ENCODE data around the gene MRPL58. TPM values are rescaled to one million over a fixed set of nuclear protein-coding genes. Genes with fewer than 3 reads are reported as not detected.

The MRPL58 gene
- total RNA-seq, 1 donor from 2014 or later, result 26.8 TPM

DNA sequence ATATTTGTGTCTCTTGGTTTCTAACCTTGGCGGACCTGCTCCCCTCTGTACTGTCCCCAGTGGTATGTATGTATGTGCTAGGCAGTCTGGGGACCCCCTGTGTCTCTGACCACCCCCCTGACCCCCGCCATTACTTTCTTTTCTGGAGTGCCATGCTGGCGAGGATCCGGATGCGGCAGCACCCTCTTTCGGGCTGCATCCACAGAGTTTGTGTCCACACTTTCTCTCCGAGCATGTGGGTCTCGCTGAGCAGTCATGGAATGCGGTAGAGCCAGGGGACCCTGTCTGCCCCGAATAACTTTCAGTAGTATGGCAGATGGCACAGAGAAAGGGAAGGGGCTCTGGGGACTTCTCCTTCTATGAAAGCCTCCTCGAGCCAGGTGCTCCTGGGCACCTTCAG lies 51.6 kb downstream of the MRPL58 start:
- H3K9me3 Mint-ChIP-seq (ENCODE audit: low read depth), result no peaks in the 10 kb centered on the region
- no peak overlapping the region for H3K4me3 Mint-ChIP-seq (ENCODE audit: low read depth)

DNA sequence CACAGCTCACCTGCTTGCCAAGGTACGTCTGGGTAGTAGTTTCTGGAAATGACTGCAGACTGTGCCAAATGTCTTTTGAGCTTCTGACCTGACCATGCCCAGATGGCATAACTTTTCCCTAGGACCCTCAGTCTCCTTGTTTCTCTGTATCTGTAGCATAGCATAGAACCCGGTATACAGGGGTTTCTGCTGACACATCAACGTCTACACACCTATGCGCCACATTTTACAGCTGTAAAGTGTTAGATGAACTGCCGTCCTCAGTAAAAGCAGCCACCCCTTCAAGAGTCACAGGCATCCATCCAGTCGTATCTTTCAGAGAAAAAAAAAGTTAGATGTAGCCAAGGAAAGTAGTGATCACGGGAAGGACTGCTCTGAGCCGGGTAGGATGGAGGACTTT lies 52.0 kb downstream of the MRPL58 start:
- Mint-ChIP-seq H3K27ac (no peak overlapping the region), H3K4me3 (ENCODE audit: low read depth) (no peak overlapping the region), H3K36me3 (ENCODE audit: insufficient read depth) (peaks cover 15% of the 10 kb centered on the region), H3K4me1 (ENCODE audit: low read depth) (no peaks in the 10 kb centered on the region), H3K9me3 (ENCODE audit: low read depth) (no peaks in the 10 kb centered on the region), H3K27me3 (no peaks in the 10 kb centered on the region)
- no peak for DNase-seq (ENCODE audit: low spot score, unreplicated experiment)
- TF ChIP-seq, protein P1, sequence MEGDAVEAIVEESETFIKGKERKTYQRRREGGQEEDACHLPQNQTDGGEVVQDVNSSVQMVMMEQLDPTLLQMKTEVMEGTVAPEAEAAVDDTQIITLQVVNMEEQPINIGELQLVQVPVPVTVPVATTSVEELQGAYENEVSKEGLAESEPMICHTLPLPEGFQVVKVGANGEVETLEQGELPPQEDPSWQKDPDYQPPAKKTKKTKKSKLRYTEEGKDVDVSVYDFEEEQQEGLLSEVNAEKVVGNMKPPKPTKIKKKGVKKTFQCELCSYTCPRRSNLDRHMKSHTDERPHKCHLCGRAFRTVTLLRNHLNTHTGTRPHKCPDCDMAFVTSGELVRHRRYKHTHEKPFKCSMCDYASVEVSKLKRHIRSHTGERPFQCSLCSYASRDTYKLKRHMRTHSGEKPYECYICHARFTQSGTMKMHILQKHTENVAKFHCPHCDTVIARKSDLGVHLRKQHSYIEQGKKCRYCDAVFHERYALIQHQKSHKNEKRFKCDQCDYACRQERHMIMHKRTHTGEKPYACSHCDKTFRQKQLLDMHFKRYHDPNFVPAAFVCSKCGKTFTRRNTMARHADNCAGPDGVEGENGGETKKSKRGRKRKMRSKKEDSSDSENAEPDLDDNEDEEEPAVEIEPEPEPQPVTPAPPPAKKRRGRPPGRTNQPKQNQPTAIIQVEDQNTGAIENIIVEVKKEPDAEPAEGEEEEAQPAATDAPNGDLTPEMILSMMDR (IDR thresholded peaks at IDR 0.05; ENCODE audit: unreplicated experiment), result no peak

More for the DNA sequence above, 51.6 kb downstream of the MRPL58 start:
- Mint-ChIP-seq H3K4me1 (ENCODE audit: low read depth) (no peaks in the 10 kb centered on the region), H3K36me3 (ENCODE audit: insufficient read depth) (peaks cover 16% of the 10 kb centered on the region), H3K27ac (no peak overlapping the region), H3K27me3 (no peaks in the 10 kb centered on the region)
- no peak for DNase-seq (ENCODE audit: low spot score, unreplicated experiment)
- TF ChIP-seq, protein P1 (IDR thresholded peaks at IDR 0.05; ENCODE audit: unreplicated experiment), result no peak

DNA sequence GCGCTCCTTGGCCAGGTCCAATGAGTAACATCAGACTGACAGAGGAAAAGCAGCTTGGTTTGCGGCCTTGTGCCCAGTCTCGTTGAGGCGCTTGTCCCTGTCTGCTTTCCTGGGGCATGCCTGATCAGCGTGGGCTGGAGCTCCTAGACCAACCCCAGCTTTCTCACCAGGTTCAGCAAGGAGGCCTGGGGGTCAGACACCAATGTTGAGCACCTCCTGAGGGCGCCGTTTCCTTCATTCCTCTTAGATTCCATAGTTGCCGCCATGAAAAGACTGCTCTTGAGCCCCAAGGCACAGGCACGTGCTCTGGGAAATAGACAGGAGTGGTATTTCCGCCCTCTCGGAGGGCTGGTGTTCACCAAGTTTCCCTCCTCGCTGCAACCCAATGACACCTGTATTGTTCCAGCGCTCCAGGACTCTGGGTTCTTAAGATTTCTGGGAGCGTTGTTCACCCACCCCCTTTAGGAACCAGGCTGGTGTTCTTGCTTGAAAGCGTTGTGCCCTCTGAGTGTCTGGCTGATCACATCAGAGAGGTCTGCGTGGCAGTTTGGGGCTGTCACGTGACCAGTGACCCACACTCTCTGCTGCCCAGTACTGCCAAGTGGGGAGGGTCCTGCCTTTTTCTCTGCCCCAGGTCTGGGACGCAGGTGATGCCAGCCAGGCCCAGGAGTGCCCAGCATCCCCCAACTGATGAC lies 52.5 kb downstream of the MRPL58 start:
- TF ChIP-seq, protein P1 (IDR thresholded peaks at IDR 0.05; ENCODE audit: unreplicated experiment), result no peak
- H3K27me3 Mint-ChIP-seq, result no peaks in the 10 kb centered on the region
- peaks cover 12% of the 10 kb centered on the region for H3K36me3 Mint-ChIP-seq (ENCODE audit: insufficient read depth)
- no peak overlapping the region for H3K27ac Mint-ChIP-seq
- H3K4me3 Mint-ChIP-seq (ENCODE audit: low read depth), result no peak overlapping the region
- no peak for DNase-seq (ENCODE audit: low spot score, unreplicated experiment)
- H3K9me3 Mint-ChIP-seq (ENCODE audit: low read depth), result no peaks in the 10 kb centered on the region
- no peaks in the 10 kb centered on the region for H3K4me1 Mint-ChIP-seq (ENCODE audit: low read depth)

DNA sequence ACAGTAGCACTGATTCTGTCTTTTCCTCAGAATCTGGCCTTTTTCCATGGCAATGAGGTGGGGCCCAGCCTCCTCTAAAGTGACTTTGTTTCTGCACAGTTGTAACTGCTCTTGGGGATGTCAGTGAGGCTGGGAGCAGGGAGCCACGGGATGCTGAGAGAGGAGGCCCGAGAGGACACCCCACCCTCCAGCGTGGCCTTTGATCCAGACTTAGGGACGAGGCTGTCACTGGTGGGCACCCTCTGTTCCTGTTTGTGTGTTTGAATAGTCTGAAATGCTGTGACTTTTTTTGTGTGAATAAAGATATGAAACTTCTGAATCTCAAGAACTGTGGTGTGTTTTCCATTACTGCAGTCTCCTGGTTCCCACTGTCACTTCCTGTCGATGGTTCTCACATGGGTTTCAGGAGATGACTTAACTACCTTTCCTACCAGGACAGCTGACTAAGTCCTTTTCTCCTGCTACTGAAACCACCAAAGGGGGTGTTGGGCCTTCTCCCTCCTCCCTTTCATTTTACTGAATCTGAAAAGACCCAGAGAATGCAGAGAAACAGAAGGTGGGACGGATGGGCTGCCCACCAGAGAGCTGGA lies 53.2 kb downstream of the MRPL58 start:
- H3K36me3 Mint-ChIP-seq (ENCODE audit: insufficient read depth), result peaks cover 12% of the 10 kb centered on the region
- H3K4me1 Mint-ChIP-seq (ENCODE audit: low read depth), result no peaks in the 10 kb centered on the region
- no peak overlapping the region for H3K4me3 Mint-ChIP-seq (ENCODE audit: low read depth)
- no peak for DNase-seq (ENCODE audit: low spot score, unreplicated experiment)
- H3K27me3 Mint-ChIP-seq, result no peaks in the 10 kb centered on the region
- TF ChIP-seq, protein P1 (IDR thresholded peaks at IDR 0.05; ENCODE audit: unreplicated experiment), result no peak
- H3K9me3 Mint-ChIP-seq (ENCODE audit: low read depth), result no peaks in the 10 kb centered on the region
- no peak overlapping the region for H3K27ac Mint-ChIP-seq

DNA sequence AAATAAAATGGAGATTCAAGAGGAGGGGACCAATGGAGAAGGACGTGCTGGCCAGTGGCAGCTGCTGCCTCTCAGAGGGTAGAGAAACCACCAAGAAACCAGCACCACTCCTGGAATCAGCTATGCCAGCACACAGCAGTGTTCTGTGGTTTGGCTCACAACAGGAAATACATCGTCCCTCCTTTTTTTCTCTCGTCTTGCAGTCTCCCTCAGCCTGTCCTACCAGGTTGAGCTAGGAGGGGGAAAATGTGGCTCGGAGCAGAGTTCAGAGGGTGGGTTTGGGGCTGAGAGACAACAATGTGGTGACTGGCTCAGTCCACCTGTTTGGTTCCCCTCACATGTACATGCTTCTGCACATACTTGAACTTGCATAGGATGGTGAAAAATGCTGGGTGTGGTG lies 55.4 kb downstream of the MRPL58 start:
- no peak overlapping the region for H3K4me3 Mint-ChIP-seq (ENCODE audit: low read depth)
- no peak overlapping the region for H3K27ac Mint-ChIP-seq
- peaks cover 3% of the 10 kb centered on the region for H3K36me3 Mint-ChIP-seq (ENCODE audit: insufficient read depth)
- H3K9me3 Mint-ChIP-seq (ENCODE audit: low read depth), result no peaks in the 10 kb centered on the region
- no peaks in the 10 kb centered on the region for H3K4me1 Mint-ChIP-seq (ENCODE audit: low read depth)
- TF ChIP-seq, protein P1 (IDR thresholded peaks at IDR 0.05; ENCODE audit: unreplicated experiment), result no peak
- no peaks in the 10 kb centered on the region for H3K27me3 Mint-ChIP-seq
- no peak for DNase-seq (ENCODE audit: low spot score, unreplicated experiment)
